GM23338 (cell line): ENCODE results near the gene FGG. TPM values are rescaled to one million over a fixed set of nuclear protein-coding genes. Genes with fewer than 3 reads are reported as not detected.

Experiments
- ATAC-seq: fragments of 200-7000 bp; cut with Tn5 transposase; 3 replicates; pipeline ENCODE4 v1.9.1; 2020
- DNase-seq: peaks from one replicate; pipeline ENCODE4 v3.0.0-alpha.2; 2015; ENCODE audit warnings: low spot score
- H2AFZ ChIP-seq: fragments of 200-600 bp; sonication (generic); 2 replicates; pipeline ENCODE4 v1.8.0; 2016; ENCODE audit warnings: antibody characterized with exemption, mild to moderate bottlenecking, moderate library complexity
- H3F3A ChIP-seq: fragments of 200-600 bp; sonication (generic); replicated peaks from 2 replicates; pipeline ENCODE4 v1.8.0; 2017; ENCODE audit warnings: antibody characterized with exemption, mixed run types, low read depth
- H3K27ac ChIP-seq: fragments of 200-600 bp; sonication (generic); 2 replicates; pipeline ENCODE4 v1.6.1; 2016; ENCODE audit warnings: low read depth
- H3K27me3 ChIP-seq: fragments of 200-600 bp; sonication (generic); 2 replicates; pipeline ENCODE4 v1.8.0; 2016; ENCODE audit warnings: mild to moderate bottlenecking, mixed run types, moderate library complexity; ENCODE audit not compliant: insufficient read depth
- H3K36me3 ChIP-seq: fragments of 200-600 bp; sonication (generic); 2 replicates; pipeline ENCODE4 v1.8.0; 2016; ENCODE audit warnings: mild to moderate bottlenecking; ENCODE audit not compliant: insufficient read depth
- H3K4me1 ChIP-seq: fragments of 200-600 bp; sonication (generic); 2 replicates; pipeline ENCODE4 v1.8.0; 2016; ENCODE audit warnings: mild to moderate bottlenecking, moderate library complexity; ENCODE audit not compliant: insufficient read depth
- H3K4me2 ChIP-seq: fragments of 200-600 bp; sonication (generic); 2 replicates; pipeline ENCODE4 v1.7.1; 2017; ENCODE audit warnings: mixed run types
- H3K4me3 ChIP-seq: fragments of 200-600 bp; sonication (generic); 2 replicates; pipeline ENCODE4 v1.6.1; 2016; ENCODE audit warnings: mixed run types
- H3K79me2 ChIP-seq: fragments of 200-600 bp; sonication (generic); replicated peaks from 2 replicates; pipeline ENCODE4 v1.8.0; 2017; ENCODE audit warnings: mild to moderate bottlenecking; ENCODE audit not compliant: insufficient read depth
- H3K9me2 ChIP-seq: fragments of 200-600 bp; sonication (generic); 2 replicates; pipeline ENCODE4 v1.8.0; 2017; ENCODE audit not compliant: insufficient read depth
- H4K20me1 ChIP-seq: fragments of 200-600 bp; sonication (generic); replicated peaks from 2 replicates; pipeline ENCODE4 v1.8.0; 2017; ENCODE audit warnings: mild to moderate bottlenecking; ENCODE audit not compliant: insufficient read depth
- H3K27ac Mint-ChIP-seq: 2 replicates; pipeline ENCODE4 v1.8.0; 2020; ENCODE audit warnings: inconsistent platforms, mild to moderate bottlenecking, moderate library complexity, mixed read lengths
- H3K27me3 Mint-ChIP-seq: 3 replicates; pipeline ENCODE4 v1.8.0; 2022; ENCODE audit warnings: low read depth, mild to moderate bottlenecking, moderate library complexity, mixed read lengths, inconsistent platforms; ENCODE audit not compliant: insufficient read depth, poor library complexity
- H3K36me3 Mint-ChIP-seq: 3 replicates; pipeline ENCODE4 v1.8.0; 2021; ENCODE audit warnings: low read depth, mild to moderate bottlenecking, inconsistent platforms, moderate library complexity, mixed read lengths
- H3K4me1 Mint-ChIP-seq: 3 replicates; pipeline ENCODE4 v1.8.0; 2020; ENCODE audit warnings: mild to moderate bottlenecking, inconsistent platforms, mixed read lengths
- H3K4me3 Mint-ChIP-seq: 3 replicates; pipeline ENCODE4 v1.8.0; 2021; ENCODE audit warnings: moderate library complexity, mild to moderate bottlenecking, inconsistent platforms, mixed read lengths
- H3K9me3 Mint-ChIP-seq: 3 replicates; pipeline ENCODE4 v1.8.0; 2020; ENCODE audit warnings: moderate library complexity, mild to moderate bottlenecking, inconsistent platforms, mixed read lengths
- CREB1 ChIP-seq: fragments of 250-450 bp; sonication (Bioruptor Pico); IDR thresholded peaks from 2 replicates; pipeline ENCODE4 v1.5.0; 2020; ENCODE audit warnings: low read depth, mild to moderate bottlenecking, moderate library complexity
- EZH2 ChIP-seq: fragments of 200-600 bp; sonication (generic); IDR thresholded peaks from one replicate; pipeline ENCODE4 v1.8.0; 2017; ENCODE audit warnings: antibody characterized with exemption, mild to moderate bottlenecking, low read depth; ENCODE audit not compliant: unreplicated experiment
- EZH2phosphoT487 ChIP-seq: fragments of 200-600 bp; sonication (generic); IDR thresholded peaks from one replicate; pipeline ENCODE4 v1.8.1; 2018; ENCODE audit warnings: antibody characterized with exemption; ENCODE audit not compliant: unreplicated experiment
- JUNB ChIP-seq: IDR thresholded peaks from one replicate; pipeline ENCODE4 v1.6.1; 2016; ENCODE audit warnings: antibody characterized with exemption; ENCODE audit not compliant: unreplicated experiment
- ZNF114 ChIP-seq: fragments of 250-450 bp; sonication (Bioruptor Pico); IDR thresholded peaks from 2 replicates; pipeline ENCODE4 v1.5.0; 2020; ENCODE audit warnings: mild to moderate bottlenecking, moderate library complexity
- polyA plus RNA-seq: library from polyadenylated mRNA; unstranded; fragments of >200 nt; fragmentation: Nextera tagmentation; extraction: Ambion mirVana; gene quantifications from 2 replicates; pipeline ENCODE4 v1.2.1, GENCODE V29; 2016
- total RNA-seq: library from RNA; depleted of rRNA; stranded (reverse); fragments of >200 nt; shearing (Covaris generic); gene quantifications from 2 replicates; pipeline ENCODE4 v1.2.3, GENCODE V29; 2014
- TF ChIP-seq, protein P1 (sequence below): fragments of 250-450 bp; sonication (Bioruptor Pico); IDR thresholded peaks from 2 replicates; pipeline ENCODE4 v1.5.0; 2020; ENCODE audit warnings: mild to moderate bottlenecking, moderate library complexity

Gene FGG
- total and polyA plus RNA-seq, 2 experiments from 2014 or later = not detected

- Histone ChIP-seq H3K27ac (no peak overlapping the region), H3K4me1 (no peaks in the 10 kb centered on the region), H3K79me2 (no peaks in the 10 kb centered on the region), H3K4me3 (no peak overlapping the region), H2AFZ (no peak overlapping the region), H3K27me3 (no peaks in the 10 kb centered on the region), H3K4me2 (no peak overlapping the region), H3K9me2 (no peaks in the 10 kb centered on the region), H3K36me3 (no peaks in the 10 kb centered on the region), H3F3A (no peaks in the 10 kb centered on the region), H4K20me1 (no peaks in the 10 kb centered on the region)
- ATAC-seq (no peak), DNase-seq (no peak)
- peaks cover 4% of the 10 kb centered on the region for H3K27me3 Mint-ChIP-seq
- H3K4me1 Mint-ChIP-seq = no peaks in the 10 kb centered on the region
- no peak for TF ChIP-seq JUNB
- no peaks in the 10 kb centered on the region for H3K9me3 Mint-ChIP-seq
- H3K27ac Mint-ChIP-seq = no peak overlapping the region
- no peaks in the 10 kb centered on the region for H3K36me3 Mint-ChIP-seq
- H3K4me3 Mint-ChIP-seq = no peak overlapping the region
These were observed 32.5 kb downstream of the FGG start for GRCh38 chr4:154579927-154580326.

DNA sequence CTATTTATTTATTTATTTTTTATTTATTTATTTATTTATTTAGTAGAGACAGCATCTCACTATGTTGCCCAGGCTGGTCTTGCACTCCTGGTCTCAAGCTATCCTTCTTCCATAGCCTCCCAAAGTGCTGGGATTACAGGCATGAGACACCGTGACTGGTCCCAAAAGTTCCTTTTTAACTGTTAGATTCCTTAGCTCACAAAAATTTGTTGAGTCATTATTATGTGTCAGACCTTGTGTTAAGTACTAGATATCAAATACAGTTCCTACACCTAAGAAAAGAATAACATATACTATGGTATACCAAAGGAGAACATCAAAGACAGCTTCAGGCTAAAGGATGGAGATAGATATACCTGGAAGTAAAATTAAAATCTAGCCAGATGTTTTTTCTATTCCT, 33.5 kb downstream of the FGG start:
- Histone ChIP-seq H3K27ac (no peak overlapping the region), H3K9me2 (no peaks in the 10 kb centered on the region), H3K4me3 (no peak overlapping the region), H3K4me1 (no peaks in the 10 kb centered on the region), H3K27me3 (no peaks in the 10 kb centered on the region), H3K79me2 (no peaks in the 10 kb centered on the region), H4K20me1 (no peaks in the 10 kb centered on the region), H3K36me3 (no peaks in the 10 kb centered on the region), H3F3A (no peaks in the 10 kb centered on the region), H3K4me2 (no peak overlapping the region), H2AFZ (no peak overlapping the region)
- Mint-ChIP-seq H3K9me3 (no peaks in the 10 kb centered on the region), H3K36me3 (no peaks in the 10 kb centered on the region), H3K27me3 (peaks cover 3% of the 10 kb centered on the region), H3K4me3 (no peak overlapping the region), H3K27ac (no peak overlapping the region), H3K4me1 (no peaks in the 10 kb centered on the region)
- no peak for DNase-seq
- TF ChIP-seq EZH2phosphoT487 (no peak), EZH2 (no peak), ZNF114 (CRISPR knock-in tag) (no peak), CREB1 (no peak)
- TF ChIP-seq, protein P1, sequence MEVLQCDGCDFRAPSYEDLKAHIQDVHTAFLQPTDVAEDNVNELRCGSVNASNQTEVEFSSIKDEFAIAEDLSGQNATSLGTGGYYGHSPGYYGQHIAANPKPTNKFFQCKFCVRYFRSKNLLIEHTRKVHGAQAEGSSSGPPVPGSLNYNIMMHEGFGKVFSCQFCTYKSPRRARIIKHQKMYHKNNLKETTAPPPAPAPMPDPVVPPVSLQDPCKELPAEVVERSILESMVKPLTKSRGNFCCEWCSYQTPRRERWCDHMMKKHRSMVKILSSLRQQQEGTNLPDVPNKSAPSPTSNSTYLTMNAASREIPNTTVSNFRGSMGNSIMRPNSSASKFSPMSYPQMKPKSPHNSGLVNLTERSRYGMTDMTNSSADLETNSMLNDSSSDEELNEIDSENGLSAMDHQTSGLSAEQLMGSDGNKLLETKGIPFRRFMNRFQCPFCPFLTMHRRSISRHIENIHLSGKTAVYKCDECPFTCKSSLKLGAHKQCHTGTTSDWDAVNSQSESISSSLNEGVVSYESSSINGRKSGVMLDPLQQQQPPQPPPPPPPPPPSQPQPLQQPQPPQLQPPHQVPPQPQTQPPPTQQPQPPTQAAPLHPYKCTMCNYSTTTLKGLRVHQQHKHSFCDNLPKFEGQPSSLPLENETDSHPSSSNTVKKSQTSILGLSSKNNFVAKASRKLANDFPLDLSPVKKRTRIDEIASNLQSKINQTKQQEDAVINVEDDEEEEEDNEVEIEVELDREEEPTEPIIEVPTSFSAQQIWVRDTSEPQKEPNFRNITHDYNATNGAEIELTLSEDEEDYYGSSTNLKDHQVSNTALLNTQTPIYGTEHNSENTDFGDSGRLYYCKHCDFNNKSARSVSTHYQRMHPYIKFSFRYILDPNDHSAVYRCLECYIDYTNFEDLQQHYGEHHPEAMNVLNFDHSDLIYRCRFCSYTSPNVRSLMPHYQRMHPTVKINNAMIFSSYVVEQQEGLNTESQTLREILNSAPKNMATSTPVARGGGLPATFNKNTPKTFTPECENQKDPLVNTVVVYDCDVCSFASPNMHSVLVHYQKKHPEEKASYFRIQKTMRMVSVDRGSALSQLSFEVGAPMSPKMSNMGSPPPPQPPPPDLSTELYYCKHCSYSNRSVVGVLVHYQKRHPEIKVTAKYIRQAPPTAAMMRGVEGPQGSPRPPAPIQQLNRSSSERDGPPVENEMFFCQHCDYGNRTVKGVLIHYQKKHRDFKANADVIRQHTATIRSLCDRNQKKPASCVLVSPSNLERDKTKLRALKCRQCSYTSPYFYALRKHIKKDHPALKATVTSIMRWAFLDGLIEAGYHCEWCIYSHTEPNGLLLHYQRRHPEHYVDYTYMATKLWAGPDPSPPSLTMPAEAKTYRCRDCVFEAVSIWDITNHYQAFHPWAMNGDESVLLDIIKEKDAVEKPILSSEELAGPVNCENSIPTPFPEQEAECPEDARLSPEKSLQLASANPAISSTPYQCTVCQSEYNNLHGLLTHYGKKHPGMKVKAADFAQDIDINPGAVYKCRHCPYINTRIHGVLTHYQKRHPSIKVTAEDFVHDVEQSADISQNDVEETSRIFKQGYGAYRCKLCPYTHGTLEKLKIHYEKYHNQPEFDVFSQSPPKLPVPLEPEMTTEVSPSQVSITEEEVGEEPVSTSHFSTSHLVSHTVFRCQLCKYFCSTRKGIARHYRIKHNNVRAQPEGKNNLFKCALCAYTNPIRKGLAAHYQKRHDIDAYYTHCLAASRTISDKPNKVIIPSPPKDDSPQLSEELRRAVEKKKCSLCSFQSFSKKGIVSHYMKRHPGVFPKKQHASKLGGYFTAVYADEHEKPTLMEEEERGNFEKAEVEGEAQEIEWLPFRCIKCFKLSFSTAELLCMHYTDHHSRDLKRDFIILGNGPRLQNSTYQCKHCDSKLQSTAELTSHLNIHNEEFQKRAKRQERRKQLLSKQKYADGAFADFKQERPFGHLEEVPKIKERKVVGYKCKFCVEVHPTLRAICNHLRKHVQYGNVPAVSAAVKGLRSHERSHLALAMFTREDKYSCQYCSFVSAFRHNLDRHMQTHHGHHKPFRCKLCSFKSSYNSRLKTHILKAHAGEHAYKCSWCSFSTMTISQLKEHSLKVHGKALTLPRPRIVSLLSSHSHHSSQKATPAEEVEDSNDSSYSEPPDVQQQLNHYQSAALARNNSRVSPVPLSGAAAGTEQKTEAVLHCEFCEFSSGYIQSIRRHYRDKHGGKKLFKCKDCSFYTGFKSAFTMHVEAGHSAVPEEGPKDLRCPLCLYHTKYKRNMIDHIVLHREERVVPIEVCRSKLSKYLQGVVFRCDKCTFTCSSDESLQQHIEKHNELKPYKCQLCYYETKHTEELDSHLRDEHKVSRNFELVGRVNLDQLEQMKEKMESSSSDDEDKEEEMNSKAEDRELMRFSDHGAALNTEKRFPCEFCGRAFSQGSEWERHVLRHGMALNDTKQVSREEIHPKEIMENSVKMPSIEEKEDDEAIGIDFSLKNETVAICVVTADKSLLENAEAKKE (CRISPR knock-in tag) = no peak
- ATAC-seq = no peak
